GM19468 (cell line): ENCODE data around the gene FAM209B.
"Not testable (repeated sequence)": the region's sequence is repeated elsewhere in the genome, so short reads cannot be mapped to it uniquely, and the experiment has no call there.

ENCODE experiments used
- ATAC-seq: cut with Tn5 transposase; IDR thresholded peaks from one replicate; pipeline ENCODE4 v1.9.1; 2021; ENCODE audit warnings: mild to moderate bottlenecking, moderate library complexity, moderate number of reproducible peaks; ENCODE audit not compliant: unreplicated experiment; ENCODE audit errors: extremely low read depth

FAM209B gene, protein sequence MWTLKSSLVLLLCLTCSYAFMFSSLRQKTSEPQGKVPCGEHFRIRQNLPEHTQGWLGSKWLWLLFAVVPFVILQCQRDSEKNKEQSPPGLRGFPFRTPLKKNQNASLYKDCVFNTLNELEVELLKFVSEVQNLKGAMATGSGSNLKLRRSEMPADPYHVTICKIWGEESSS

DNA sequence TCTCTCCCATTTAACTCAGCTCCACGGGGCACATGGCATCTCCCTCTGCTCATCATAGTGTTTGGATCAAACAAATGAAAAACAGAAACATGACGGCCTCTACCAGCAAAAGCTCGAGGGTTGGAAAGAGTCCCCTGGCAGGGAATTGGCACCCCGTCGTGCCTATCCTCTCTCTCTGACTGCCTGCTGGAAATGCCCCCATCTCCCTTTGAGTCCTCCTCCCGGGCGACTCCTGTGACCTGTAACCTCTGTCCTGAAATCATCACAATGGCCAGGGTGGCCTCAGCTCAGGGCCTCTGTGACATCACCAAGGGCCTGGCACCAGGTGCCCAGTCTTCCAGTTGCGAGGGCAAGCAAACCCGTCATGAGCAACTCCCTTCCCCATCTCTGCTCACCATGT is at the start of gene FAM209B:
Gene FAM209B (plus strand): TSS at position 301 of the 400 bp plus-strand sequence. CDS start 96 bp downstream, at position 397.
- ATAC-seq = not testable (repeated sequence)

DNA sequence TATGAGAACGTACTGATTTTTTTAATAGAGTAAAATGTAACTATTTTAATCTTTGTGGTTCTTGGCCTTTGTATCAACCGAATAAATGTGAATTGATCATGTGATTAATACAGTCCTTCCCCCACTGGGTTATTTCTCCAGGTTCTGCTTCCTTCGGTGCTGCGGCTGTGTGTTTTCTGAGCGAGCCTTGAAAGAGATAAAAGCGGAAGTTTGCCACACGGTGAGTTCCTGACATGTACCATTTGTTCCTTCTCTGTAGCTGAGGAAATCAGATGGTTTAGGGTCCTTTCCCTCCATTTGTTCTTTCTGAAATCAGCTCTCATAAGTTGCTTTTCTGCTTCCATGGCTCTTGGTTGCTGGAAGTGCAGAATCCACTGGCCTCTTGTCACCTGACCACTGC is 49.1 kb upstream of the FAM209B start:
- ATAC-seq = no peak

DNA sequence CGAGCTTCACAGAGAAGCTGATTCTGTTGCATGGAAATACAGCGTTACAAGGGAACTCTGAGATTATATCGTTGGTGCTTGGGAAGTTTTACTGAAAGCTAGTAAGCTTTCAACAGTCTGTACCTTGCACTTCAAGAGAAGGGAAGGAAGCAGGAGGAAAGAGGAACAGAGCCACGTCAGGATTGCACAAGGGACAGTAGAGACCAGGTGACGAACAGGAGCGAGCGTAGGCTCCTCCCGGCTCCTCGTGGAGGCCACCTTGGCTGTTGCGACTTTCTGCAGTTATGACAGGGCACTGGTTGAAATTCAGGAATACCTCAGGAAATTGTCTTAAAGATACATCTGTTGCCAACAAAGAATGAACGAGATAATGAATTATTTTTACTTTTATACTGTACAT is 45.8 kb upstream of the FAM209B start:
- ATAC-seq = no peak

DNA sequence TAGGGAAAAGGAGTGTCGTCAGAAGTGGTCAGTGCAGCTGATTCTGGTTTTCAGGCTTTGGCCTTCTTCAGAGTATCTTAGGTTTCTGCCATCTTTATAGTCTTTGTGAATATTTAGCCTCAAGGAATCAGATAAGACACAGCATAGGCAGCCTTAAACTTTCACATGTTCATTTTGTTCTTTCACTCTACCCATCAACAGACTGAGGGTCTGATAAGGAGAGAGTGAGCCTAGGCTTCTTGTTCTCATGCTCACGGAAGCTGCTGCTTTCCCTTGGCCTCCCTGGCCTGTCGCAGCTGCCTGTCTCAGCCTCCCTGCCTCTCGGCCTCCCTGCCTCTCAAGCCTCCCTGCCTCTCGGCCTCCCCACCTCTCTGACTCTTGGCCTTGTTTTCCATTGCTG is 44.5 kb upstream of the FAM209B start:
- ATAC-seq = no peak

DNA sequence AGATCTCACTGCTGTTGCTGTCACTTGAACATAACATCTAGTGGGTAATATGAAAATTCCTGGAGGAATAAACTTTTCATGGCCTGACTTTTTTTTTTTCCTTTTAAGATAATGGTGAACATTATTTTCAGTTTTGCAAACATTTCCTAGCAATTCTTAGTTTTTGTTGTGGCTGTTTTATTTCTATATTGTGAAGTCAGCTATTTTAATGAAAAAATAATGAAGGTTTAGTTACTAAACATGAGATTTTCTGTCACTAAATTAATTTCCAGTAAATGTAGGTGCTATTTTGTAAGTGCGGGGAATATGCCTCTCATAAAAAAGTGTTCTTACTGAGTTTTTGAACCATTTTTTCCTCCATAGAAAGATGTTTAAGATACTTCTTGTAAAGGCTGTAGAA is 31.9 kb upstream of the FAM209B start:
- no peak for ATAC-seq

DNA sequence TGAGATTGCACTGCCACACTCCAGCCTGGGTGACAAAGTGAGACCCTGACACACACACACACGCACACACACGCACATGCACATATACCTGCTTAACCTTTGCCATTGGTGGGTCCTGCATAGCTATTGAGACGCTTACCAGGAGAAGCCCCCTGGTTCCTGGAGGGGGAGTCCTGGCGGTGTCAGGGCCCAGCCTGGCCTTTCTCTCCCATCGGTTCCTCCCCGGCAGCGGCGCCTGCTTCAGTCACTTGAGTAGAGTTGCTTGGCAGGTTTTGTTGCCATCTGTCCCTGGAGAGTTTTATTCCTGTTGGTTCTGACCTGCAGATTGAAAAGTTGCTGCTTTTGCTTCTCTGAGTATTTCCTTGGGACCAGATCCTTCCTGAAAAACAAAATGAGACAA is 29.1 kb upstream of the FAM209B start:
- no peak for ATAC-seq

DNA sequence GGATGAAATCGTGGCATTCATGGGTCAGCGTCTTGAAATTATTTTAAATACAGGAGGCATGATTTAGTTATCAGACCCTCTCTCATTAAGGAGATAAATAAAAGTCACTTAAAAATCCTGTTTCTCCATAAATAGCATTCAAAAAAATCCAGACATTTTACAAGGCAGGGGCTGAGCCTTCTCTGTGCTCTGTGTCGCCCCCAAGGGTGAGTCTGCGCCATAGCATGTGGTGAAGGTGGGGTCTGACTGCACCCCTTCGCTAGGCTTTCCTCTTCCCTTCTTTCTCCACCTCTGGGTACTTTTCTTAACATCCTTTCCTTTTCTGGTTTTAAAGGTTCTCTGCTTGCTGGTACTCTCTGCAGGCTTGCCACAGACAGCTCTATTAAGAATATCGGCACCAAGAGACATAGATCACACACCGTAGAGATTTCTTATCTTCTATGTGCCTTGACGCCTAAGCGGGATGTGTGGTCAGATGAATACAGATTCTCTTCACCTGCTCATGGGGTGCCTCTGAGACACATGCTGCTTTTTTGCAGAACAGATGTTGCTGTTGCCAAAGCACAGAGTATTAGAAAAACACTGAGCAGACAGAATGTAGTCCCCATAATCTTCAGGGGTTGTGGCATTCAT is 28.6 kb upstream of the FAM209B start:
- no peak for ATAC-seq

DNA sequence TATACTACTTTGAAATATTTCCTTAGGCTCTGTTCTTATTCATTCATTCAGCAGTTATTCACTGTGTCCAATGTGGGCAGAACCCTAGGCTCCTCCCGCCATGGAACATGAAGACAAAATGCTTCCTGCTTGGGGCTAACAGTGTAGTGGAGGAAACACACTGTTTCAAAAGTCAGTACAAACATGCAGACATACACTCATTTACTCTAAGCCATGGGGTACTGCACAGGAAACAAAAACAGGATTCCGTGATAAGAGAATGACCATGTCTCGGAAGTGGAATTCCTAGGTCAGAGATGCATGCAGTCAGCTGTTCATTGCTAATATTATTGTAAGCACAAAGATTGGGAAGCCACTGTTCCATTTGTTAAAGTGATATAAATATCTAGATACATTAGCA is 26.9 kb upstream of the FAM209B start:
- ATAC-seq = no peak

DNA sequence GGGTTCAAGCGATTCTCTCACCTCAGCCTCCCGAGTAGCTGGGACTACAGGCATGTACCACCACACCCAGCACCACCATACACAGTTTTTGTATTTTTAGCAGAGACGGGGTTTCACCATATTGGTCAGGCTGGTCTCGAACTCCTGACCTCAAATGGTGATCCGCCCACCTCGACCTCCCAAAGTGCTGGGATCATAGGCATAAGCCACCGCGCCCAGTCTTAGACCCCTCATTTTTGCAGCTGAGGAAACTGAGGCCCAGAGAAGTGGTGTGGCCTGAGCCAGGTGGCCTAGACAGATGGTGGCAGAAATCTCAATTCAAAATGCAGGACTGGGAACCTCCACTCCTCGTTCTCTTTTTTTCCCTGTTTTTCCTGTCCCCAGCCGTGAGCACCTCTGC is 21.1 kb upstream of the FAM209B start:
- no peak for ATAC-seq

DNA sequence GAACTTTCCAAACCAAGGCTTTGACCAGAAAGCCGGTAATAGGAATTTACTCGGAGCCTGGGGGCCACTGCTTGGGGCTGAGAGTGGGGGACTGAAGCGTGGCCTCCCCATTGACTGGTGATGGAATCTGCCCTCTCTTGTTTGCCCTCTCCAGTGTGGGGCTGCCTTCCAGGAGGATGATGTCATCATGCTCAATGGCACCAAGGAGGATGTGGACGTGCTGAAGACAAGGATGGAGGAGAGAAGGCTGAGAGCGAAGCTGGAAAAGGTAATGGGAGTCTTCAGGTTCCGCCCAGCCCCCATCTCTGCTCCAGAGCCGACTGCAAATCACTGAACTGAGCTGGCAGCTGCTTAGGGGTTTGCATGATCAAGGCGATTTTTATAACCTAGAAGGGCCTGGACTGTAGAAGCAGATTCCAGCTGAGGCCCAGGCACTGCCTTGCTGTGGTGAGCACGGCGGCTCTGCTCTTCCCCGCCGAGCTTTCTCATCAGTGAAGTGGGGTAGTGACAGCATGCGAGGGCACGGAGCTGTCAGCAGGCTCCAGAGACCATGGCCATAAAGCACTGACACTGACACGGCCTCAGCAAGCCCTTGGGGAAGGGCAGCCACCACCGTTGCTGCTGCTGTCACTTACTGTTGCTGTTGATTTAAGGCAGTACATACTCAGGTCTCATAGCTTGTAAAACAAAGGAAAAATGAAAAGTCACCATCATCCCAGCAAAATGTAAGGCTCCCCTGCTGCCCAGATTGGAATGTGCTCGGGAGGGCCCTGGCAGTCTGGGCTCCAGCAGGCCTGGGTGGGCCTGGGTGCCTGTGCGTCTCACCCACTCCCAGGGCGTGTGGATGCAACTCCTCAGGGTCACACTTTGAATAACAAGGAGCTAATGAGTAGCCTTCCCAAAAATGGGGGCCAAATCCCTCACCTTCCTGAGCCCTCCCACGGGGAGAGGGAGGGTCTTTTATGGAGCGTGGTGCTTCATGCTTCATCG is 19.6 kb upstream of the FAM209B start:
- no peak for ATAC-seq

DNA sequence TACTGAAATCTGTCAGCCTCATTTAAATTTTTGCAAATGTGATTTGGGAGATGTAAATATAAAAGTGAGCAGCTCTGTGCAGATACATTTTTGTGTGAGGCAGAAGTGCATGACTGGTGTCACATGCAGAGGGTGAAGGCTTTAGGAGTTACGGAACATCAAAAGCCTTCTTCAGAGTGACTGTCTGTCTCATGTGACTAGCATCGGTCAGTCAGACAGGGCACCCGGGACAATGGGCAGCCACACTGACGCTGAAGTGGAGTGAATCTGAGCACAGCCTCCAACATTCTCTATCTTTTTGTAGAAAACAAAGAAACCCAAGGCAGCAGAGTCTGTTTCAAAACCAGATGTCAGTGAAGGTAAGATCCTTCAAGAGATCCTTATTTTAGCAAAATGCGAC is 16.4 kb upstream of the FAM209B start:
- no peak for ATAC-seq

DNA sequence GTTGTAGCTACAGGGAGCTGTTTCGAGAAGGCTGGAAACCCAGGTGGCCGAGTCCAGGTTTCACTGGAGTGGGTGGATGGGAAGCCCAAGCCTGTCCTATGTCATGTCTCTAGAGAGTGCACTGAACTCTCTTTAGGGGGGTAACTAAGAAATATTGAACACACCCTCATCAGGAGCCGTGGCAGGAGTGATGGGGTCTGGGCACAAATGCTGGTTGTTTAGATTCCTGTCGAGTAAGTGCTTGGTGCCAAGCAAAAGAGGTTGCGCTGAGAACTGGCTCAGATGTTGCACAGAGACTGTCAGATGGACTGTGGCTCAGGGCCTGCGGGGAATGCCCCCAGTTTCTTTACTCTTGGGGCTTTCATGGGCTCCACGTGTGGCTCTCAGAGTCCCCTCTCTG is 15.8 kb upstream of the FAM209B start:
- ATAC-seq = no peak

DNA sequence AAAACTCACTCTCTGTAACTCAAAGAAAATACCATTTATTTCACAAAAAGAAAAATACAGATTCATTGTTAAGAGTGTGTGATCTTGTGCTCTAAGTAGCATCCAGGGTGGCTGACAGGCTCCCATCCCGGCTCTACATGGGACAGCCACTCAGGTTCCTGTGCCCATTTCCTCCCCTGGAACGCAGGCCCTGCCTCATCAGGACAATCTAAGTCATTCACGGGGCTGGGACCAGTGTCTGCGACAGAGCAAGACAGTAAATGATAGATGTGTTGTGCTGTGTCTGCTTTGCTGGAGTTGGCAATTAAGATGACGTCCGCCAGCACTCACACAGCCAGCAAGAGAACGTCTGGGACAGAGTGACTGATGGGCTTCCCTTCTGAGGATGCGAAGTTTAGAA is 15.4 kb upstream of the FAM209B start:
- ATAC-seq = no peak

DNA sequence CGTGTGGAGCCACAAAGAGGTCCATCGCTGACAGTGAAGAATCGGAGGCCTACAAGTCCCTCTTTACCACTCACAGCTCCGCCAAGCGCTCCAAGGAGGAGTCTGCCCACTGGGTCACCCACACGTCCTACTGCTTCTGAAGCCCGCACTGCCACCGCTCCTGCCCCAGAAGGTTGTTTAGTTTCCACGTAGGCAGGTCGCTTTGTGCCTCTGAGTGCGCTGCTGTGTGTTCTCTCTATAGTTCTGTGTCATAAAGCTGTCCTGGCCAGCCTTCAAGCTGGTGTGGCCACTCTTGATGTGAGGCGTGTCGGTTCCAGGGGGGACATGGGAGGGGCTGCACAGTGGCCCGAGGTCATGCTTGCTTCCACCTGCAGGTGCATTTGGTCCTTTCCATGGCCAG is 14.9 kb upstream of the FAM209B start:
- no peak for ATAC-seq

DNA sequence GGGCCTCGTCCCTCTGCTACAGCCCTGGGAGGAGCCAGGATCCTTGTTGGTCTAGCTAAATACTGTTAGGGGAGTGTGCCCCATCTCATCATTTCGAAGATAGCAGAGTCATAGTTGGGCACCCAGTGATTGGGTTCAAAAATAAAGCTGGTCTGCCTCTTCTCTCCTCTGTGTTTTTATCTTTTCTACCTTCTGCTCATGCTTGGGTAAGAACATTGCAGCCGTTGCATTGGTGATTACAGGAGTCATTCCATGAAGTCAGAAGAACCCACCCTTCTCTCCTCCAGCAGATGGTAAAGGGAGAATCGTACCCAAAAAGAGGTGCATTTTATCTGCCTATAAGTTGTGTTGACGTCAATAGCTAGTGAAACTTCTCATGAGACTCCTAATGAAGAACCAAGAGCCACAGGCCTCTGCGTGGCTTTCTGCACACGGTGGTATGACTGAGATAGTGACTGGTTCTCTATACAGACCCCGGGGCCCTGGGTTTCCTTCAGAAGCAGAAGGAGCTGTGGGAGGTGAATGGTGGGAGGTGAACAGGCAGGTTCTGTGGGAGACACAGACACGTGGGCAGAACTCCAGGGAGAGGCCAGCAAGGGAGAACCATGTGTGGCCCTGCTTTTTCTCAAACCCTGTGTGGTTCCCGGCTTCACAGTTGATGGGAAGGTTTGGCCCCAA is 14.2 kb upstream of the FAM209B start:
- ATAC-seq = no peak

DNA sequence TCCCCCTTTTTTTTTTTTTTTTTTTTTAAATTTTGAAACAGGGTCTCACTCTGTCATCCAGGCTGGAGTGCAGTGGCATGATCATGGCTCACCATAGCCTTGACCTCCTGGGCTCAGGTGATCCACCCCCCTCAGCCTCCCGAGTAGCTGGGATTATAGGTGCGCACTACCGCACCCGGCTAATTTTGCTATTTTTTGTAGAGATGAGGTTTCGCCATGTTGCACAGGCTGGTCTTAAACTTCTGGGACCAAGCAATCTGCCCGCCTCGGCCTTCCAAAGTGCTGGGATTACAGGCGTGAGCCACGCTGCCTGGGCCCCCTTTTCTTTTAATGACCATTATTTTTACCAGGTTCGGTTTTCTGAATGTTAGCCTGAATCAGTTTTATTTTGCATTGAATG is 13.5 kb upstream of the FAM209B start:
- no peak for ATAC-seq

DNA sequence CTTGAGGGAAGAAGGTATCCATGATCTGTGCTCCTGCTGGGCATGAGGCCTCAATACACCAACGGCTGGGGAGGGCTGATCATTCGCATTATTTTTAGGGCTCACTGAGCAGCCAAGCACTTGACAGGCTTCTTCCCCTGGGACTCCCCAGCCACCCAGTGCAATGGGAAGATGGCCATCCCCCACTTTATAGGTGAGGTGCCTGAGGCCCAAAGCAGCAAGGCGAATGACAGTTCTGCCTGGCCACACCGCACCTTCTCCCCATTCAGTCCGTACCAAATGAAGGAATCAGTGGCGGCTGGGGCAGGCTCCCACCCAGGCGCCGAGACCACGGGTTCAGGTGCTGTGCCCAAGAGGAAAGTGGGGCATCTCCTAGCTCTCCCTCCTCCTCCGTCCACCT is 12.9 kb upstream of the FAM209B start:
- no peak for ATAC-seq

DNA sequence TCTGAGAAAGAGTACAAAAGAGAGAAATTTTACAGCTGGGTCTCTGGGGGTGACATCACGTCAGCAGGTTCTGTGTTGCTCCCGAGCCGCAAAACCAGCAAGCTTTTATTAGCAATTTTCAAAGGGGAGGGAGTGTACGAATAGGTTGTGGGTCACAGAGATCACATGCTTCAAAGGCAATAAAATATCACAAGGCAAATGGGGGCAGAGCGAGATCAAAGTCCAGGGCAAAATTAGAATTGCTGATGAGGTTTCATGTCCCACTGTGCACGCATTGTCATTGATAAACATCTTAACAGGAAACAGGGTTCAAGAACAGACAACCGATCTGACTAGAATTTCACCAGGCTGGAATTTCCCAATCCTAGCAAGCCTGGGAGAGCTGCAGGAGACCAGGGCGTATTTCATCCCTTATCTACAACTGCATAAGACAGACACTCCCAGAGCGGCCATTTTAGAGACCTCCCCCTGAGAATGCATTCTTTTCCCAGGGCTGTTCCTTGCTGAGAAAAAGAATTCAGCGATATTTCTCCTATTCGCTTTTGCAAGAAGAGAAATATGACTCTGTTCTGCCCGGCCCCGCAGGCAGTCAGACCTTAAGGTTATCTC is 12.2 kb upstream of the FAM209B start:
- ATAC-seq = not testable (repeated sequence)

DNA sequence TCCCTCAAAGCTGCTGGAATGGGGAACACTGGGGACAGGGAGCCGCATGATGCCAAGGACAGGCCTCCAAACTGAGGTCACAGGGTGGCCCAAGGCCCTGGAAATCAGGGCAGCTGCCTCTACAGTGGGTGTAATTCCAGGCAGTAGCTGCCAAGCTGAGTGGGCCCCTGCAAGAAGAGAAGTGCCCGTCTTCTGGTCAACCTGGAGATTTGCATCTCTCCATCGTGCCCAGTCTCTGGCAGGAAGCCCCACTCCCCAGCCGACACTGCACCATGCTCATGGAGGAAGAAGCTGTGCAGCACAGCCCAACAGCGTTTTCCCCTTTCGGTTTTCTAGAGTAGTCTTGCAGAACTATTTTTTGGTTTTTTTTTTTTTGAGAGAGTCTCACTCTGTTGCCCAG is 10.7 kb upstream of the FAM209B start:
- no peak for ATAC-seq

DNA sequence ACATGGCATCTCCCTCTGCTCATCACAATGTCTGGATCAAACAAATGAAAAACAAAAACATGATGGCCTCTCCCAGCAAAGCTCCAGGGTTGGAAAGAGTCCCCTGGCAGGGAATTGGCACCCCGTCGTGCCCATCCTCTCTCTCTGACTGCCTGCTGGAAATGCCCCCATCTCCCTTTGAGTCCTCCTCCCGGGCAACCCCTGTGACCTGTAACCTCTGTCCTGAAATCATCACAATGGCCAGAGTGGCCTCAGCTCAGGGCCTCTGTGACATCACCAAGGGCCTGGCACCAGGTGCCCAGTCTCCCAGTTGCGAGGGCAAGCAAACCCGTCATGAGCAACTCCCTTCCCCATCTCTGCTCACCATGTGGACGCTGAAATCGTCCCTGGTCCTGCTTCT is 8.6 kb upstream of the FAM209B start, which contains the start of gene FAM209A:
Gene FAM209A (plus strand): TSS at position 301 of the 400 bp plus-strand sequence. CDS start 65 bp downstream, at position 366.
- not testable (repeated sequence) for ATAC-seq
